HG02763 (cell line): ENCODE measurements around the gene BTN3A1.
"Not testable (repeated sequence)": the region's sequence is repeated elsewhere in the genome, so short reads cannot be mapped to it uniquely, and the experiment has no call there.

Experiments
- ATAC-seq: cut with Tn5 transposase; IDR thresholded peaks from one replicate; pipeline ENCODE4 v1.9.1; 2021; ENCODE audit warnings: mild to moderate bottlenecking, moderate library complexity; ENCODE audit not compliant: unreplicated experiment

Gene BTN3A1

DNA sequence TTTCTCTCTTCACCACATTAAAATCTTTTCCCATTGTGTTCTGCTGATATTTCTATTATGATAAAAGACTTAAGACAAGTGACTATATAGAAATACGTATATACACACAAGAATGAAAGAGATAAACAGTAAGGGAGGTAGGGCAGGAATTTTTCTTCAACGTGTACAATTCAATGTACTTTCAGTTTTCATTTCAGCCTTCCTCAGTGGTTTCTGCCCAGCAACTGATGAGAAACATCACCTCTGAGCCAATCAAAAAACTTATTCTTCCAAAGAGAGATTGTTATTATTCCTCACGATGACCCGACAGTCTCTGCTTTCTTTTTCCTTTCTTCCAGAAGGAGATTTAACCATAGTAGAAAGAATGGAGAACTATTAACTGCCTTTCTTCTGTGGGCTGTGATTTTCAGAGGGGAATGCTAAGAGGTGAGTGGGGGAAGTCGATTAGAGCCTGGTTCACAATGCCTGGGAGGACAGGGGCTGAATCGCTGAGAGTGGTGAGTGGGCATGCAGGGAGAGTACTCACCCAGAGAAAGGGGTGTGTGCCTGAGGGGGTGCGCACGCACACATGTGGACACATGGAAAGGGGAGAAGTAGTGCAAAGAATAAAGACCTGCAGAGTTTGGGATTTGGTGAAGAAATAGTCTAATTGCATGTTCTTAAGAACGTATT lies at the start of gene BTN3A1:
TSS of gene BTN3A1 (plus strand) at position 289 of the 672 bp plus-strand sequence. CDS start 3,289 bp downstream, outside the sequence.
- ATAC-seq, result peak; percentile 78

DNA sequence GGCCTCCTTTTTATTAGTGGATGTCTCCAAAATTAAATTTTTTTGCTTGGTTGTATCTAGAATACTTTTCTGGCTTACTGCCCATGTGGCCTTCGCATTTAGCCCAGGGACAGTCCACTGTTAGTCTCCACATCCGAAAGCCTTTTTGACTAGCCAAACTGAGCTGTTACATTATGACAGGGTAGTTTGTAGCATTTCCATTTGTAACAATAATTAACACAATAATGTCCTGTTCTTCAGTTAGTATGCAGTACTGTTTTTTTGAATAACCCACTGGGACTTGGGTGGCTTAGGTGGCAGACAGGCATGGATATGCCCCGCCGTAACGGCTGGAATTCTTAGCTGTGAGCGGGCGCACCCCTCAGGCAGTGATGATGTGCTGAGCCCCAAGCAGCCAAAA lies 49.8 kb upstream of the BTN3A1 start:
- ATAC-seq, result no peak

DNA sequence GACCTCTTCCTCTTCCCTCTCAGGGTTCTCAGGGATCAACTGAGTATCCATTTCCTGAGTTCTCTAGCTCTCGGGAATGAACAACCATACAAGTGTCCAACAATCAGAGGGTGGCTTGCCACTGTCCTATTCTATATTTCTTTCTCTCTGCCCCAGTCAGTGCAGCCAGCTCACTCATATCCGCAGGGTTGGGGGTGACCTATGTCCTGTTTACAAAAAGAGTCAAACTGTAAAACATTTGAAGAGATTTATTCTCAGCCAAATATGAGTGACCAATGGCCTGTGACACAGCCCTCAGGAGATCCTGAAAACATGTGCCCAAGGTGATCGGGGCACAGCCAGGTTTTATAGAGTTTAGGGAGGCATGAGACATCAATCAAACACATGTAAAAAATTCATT lies 47.9 kb upstream of the BTN3A1 start:
- ATAC-seq, result no peak

DNA sequence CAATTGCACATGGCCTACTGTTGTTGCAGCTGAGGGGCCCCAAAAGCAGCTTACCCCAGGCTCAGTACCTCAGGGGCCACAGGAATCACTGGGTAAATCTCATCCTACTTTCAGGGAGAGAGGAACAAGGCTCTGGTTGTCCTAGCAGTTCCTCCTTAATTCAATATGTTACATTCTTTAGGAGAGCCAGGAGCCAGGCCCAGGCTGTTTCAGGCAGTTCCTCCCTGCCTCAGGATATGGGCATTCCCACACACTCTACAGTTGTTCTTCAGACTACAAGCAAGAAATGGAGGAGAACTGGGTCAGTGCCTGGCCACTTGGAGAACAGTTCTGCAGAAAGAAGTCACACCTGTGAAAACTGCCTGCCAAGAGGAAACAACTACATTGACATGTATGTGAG lies 46.7 kb upstream of the BTN3A1 start:
- no peak for ATAC-seq

DNA sequence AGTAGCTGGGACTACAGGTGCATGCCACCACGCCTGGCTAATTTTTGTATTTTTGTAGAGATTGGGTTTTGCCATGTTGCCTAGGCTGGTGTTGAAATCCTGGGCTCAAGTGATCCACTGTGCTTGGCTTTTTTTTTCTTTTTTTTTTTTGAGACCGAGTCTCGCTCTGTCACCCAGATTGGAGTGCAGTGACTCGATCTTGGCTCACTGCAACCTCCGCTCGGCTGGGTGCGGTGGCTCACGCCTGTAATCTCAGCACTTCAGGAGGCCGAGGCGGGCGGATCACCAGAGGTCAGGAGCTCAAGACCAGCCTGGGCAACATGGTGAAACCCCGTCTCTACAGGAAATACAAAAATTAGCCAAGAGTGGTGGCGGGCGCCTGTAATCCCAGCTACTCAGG lies 44.5 kb upstream of the BTN3A1 start:
- not testable (repeated sequence) for ATAC-seq

DNA sequence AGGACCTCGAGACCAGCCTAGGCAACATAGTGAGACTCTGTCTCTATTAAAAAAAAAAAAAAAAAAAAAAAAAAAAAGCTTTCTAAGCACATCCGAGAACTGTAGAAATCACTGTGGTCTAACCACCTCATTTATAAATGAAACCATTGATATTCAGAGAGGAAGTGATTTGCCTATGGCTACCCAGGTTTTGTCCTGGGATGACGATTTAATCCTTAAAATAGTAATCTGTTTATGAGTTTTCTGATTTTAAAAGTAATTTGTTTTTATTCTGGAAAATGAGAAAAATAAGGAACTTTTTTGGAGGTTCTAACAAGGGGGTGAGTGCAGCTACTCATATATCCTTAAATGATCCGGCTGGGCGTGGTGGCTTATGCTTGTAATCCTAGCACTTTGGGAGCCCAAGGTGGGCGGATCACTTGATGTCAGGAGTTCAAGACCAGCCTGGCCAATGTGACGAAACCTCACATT lies 43.5 kb upstream of the BTN3A1 start:
- ATAC-seq, result no peak

DNA sequence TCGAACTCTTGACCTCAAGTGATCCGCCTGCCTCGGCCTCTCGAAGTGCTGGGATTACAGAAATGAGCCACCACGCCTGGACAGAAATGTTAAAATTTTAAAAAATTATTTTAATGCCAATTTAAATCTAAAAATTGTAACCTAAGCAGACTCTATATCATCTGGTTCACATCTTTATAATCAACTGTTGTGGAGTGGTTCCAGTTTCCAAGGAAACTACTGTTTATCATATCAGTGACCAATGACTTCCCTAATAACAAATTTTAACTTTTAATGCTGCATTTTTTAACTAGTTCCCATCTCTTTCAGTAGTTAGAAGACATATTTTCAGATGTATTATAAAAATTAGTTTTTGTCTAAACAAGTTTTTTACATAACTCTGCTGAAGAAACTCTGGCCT lies 42.3 kb upstream of the BTN3A1 start:
- no peak for ATAC-seq

DNA sequence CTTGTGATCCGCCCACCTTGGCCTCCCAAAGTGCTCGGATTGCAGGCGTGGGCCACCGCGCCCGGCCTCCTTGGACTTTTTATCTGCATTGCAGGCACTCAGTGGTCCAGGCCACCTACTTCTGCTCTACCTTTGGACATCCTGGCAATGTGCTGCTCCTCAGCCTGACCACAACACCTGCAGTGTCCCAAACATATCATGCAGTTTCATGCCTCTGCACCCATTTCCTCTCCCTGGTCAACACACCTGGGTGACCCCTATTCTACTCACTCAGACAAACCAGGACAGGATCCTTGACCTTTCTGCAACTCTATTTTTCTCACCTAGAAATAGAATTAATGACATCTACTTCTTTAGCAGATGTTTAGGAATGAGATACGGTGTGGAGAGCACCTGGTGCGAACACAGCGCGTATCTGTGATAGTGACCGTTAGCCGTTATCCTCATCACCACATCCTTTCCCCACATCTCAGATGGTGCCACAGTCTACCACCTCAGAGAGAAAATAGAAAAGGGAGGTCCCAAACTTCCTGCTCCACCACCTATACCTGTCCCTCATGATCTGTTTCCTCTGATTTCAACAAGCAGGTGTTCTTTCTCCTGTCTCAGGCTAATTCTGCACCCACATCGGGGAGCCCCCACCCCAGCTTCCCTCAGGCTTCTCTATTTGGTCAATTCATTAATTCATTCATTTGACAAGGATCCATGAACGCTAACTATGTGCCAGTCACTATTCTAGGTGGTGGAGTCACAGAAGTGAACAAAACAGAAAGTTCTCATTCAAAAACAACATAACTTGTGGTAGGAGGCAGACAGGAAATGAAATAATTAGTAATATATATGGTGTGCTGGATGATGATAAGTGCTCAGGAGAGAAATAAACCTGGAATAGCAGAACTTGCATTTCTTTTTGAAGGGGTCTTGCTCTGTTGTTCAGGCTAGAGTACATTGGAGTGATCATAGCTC lies 41.3 kb upstream of the BTN3A1 start:
- ATAC-seq, result no peak

DNA sequence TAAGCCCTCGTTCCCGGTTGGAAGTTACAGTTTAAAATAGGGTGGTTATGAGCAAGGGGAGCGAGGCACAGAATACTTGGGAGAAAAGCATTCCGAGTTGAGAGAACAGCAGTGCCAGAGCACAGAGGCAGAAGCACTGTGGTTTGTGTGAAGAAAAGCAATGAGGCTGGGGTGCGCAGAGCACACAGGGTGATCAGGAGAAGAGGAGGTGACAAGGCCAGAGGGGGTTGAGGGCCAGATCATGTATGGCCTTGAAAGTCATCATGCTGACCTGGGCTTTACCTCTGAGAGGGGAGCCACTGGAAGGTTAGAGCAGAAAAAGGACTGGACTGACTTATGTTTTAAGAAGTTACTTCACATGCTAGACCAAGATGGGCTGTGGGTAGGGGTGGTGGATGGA lies 40.5 kb upstream of the BTN3A1 start:
- no peak for ATAC-seq

DNA sequence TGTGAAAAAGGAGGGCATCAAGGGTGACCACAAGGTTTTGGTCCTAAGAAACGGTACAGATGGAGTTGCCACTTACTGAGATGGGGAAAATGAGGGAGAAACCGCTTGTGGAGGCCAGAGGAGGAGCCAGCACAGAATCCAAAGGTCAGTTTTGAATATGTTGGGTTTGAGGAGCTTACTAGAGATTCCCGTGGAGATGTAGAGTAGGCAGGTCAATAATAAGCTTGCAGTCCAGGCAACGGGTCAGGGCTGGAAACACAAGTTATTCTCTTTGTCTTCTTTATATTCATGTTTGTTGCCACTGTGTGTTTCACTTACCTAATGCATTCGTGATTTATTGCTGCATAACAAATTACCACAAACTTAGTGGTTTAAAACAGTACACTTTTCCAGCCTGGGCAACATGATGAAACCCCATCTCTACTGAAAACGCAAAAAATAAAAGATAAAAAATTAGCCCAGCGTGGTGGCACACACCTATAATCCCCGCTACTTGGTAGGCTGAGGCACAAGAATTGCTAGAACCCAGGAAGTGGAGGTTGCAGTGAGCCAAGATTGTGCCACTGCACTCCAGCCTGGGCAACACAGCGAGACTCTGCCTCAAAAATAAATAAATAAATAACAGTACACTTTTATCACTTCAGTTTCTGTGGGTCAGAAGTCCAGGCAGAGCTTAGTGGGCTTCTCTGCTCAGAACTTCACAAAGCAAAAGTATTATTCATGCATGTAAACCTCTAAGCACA lies 39.8 kb upstream of the BTN3A1 start:
- no peak for ATAC-seq

DNA sequence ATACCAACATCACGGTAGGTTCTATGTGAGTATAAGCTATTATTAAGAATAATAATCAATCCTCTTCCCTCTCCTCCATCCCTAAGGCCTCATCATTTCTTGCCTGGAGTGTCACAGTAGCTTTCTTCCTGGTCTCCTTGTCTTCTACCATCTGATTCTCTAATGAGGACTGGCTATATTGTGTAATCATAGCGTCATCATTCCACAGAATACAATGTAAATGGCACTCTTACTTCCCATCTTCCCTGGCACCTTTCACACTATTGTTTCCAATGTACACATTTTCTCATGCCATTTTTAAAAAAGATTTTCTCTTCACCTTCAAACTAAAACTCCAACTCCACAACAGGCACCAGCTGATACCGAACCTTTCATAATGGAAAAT lies 39.2 kb upstream of the BTN3A1 start:
- ATAC-seq, result no peak

DNA sequence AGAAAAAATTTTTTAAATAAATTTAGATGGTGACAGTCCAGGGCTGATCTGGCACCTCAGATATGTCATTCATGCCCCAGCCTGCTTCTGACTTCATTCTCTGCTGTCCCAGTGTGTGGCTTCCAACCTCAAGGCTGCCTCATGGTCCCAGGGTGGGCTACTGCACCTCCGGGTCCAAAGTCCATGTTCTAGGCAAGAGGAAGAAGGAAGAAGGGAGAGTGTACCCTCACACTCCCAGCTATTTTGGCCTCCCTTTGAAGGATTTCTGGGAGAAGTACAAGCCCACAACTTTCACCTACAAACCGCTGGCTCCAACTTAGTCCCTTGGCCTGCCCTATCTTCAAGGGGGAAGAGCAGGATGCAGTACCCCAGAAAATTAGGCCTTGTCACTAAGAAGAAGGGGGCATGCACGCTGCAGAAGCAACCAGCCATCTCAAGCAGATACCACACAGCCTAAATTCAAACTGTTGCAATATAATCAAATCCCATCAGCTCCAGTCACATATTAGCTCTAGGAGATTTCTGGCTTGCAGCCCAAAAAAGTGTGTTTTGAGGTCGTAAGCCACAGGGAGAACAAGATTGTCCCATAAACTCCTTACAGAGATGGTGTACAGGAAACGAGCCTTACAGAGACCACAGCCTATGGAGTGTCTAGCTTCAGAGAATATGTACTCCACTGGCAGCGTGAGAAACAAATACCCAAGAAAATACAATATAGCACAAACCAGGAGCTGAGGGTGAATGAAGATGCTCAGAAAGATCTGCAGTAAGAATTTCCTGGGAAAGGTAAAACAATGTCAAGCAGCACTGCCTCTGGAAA lies 38.0 kb upstream of the BTN3A1 start:
- no peak for ATAC-seq

DNA sequence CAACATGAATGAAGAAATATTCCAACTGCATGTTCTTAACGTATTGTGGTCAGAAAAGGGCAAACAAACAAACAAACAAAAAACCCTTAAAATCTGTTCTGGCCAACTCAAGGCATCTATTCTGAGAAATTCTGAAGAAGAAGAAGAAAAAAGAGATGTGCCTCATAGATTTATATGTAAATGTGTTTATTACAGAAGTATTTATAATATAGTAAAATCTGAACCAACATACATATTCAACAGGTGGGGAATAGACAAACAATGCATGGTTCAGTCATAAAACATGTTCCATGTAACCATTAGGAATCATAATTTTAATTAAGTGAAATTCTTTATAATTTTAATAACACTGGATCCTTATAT lies 36.5 kb upstream of the BTN3A1 start:
- no peak for ATAC-seq

DNA sequence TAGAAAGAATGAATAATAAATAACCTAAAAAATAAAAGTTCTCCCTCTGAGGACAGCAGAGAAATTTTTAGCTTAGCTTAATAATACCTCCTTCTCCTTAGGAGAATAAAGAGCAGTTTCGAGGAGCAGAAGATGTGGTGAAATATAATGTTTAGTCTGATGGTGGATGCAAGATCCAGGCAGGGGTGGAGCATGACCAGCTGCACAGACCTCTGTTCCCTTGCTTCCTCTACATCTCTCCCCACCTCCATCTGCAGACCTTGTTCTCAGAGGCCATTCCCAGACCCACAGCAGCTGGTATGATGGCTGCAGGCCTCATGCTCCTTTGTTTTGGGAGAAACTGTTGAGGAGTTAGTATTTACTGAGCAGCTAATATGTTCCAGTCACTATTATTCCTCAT lies 35.6 kb upstream of the BTN3A1 start:
- no peak for ATAC-seq

DNA sequence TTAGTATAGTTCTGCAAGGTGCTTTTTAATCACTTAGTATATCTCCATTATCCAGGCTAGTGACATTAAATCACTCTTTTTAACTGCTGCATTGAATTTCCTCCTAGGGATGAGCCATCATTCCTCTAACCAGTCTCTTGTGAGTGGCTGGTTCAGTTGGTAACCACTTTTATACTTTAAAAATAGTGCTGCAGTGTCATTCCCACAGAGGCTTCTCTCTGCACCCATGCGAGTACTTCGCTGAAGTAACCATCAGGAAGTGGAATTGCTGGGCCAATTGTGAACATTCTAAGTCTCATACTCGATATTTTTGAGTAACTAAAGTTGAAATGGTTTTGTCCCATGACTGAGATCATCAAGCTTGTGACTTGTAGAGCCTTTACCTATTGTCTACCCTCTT lies 35.0 kb upstream of the BTN3A1 start:
- no peak for ATAC-seq

DNA sequence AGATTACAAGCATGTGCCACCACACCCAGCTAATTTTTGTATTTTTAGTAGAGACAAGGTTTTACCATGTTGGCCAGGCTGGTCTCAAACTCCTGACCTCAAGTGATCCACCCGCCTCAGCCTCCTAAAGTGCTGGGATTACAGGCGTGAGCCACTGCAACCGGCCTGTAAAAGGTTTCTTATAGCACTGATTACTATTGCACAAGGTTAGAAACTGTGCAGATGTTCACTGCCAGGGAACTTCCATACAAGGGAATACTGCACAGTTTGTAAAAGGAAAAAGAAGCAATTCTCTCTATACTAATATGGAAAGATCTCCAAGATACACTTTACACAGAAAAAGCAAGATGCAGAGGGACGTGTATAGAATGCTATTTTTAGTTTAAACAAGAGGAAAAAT lies 30.3 kb upstream of the BTN3A1 start:
- not testable (repeated sequence) for ATAC-seq

DNA sequence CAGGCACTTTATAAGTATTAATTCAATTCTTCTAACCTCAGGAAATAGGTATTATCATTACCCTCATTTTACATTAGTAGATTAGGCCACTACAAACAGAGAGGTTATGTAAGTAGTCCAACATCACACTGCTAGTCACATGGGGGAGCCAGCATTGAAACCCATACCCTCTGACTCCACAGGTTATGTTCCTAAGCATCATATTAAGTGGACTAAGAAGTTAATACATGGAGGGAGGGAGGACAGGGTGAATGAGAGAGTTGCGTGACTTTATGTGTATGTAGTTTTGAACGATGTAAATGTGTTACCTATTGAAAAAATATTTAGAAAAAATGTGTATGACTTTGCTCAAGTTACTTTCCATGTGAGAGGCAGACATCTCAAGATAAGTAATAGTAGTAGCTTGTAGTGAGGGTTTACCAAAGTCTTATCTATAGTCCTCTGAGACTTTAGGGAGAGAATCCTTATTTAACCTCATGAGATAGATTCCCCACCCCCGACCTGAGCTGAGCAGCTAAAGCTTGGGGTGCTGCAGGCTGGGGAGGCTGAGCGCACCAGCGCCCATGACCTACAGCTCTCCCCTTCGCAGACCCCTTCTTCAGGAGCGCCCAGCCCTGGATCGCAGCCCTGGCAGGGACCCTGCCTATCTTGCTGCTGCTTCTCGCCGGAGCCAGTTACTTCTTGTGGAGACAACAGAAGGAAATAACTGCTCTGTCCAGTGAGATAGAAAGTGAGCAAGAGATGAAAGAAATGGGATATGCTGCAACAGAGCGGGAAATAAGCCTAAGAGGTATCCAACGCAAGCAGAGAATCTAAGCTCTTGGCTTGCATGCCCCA lies 29.5 kb upstream of the BTN3A1 start:
- ATAC-seq, result no peak

DNA sequence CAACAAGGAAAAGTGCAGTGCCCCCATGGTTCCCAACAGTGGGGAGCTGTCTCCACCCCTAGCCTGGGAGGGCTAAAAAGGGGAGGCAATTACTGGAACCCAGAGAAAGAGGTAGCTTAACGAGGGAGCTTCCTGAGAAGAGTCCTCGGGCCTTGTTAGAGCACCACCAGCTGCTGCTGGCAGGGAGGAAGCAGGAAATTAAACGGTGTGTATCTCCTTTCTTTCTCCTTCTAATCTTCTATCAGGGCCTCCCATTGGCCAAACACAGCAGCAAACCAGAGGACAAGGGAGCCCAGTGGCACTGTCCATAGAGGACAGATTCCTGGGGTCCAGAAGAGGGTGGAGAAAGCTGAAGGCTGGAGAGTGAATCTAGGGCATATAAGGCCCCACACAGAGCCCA lies 26.8 kb upstream of the BTN3A1 start:
- ATAC-seq, result no peak

DNA sequence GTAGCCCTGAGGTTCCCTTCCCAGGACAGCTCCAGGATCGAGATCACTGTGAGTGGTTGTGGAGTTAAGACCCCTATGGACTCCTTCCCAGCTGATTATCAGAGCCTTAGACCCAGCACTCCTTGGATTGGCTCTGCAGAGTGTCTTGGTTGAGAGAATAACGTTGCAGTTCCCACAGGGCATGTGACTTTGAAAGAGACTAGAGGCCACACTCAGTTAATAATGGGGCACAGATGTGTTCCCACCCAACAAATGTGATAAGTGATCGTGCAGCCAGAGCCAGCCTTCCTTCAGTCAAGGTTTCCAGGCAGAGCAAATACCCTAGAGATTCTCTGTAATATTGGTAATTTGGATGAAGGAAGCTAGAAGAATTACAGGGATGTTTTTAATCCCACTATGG lies 24.4 kb upstream of the BTN3A1 start:
- ATAC-seq, result no peak

DNA sequence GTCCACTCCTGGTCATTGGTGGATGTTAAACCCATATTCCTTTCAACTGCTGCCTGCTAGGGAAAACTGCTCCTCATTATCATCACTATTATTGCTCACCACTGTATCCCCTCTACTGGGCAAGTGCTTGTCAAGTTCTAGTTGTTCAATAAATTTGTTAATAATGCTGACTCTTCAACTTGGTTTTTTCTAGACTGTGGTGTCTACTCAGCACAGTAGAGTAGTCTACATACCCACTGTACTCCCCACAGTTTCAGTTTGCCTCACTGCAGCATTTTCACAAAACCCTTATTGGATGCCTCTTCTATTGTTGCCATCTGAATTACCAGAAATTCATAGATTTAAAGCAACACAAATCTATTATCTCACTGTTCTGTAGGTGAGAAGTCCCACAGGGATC lies 23.9 kb upstream of the BTN3A1 start:
- not testable (repeated sequence) for ATAC-seq
